ENCODE measurements around the gene KCNMB1. TPM values are rescaled to one million over a fixed set of nuclear protein-coding genes. Genes with fewer than 3 reads are reported as not detected.
A peak's percentile ranks its signal among the peaks of the same experiment; 100 is the strongest.

The KCNMB1 gene
- not detected for total RNA-seq

- no peak within 1 kb of the TSS for H3K4me3 Mint-ChIP-seq
- no peaks in the 10 kb centered on the region for H3K36me3 Mint-ChIP-seq (ENCODE audit: low read depth)
- ChIA-PET POLR2A (no interaction called here), CTCF (interaction anchor here (0.6 to 1.8 kb wide), 3 partner anchors 8 to 1527 kb away, joined by 3 to 5 read pairs (median 4); no protein-coding TSS in a partner anchor)
- H3K9me3 Mint-ChIP-seq, result no peaks in the 10 kb centered on the region
- peaks cover 15% of the 10 kb centered on the region for H3K27me3 Mint-ChIP-seq
- no peak for DNase-seq
- H3K4me1 Mint-ChIP-seq, result peaks cover 20% of the 10 kb centered on the region
- H3K27ac Mint-ChIP-seq, result peak within 1 kb of the TSS; percentile 58
Observed at GRCh38 chr5:170388818-170389549, at the start of gene KCNMB1. TSS of gene KCNMB1 (minus strand) at chr5:170389367. CDS start at chr5:170385447, 3,920 bp downstream.

GRCh38 chr5:170438581-170438980 lies 49.4 kb upstream of the KCNMB1 start:
- POLR2A ChIA-PET, result no interaction called here
- CTCF ChIA-PET, result interaction anchor here (0.6 kb wide), 1 partner anchor 34 kb away, joined by 3 read pairs; no protein-coding TSS in a partner anchor
- Mint-ChIP-seq H3K27ac (no peak overlapping the region), H3K4me3 (no peak overlapping the region), H3K36me3 (ENCODE audit: low read depth) (no peaks in the 10 kb centered on the region), H3K27me3 (no peaks in the 10 kb centered on the region), H3K4me1 (no peaks in the 10 kb centered on the region), H3K9me3 (no peaks in the 10 kb centered on the region)
- no peak for DNase-seq

- Mint-ChIP-seq H3K27me3 (no peaks in the 10 kb centered on the region), H3K4me1 (no peaks in the 10 kb centered on the region), H3K27ac (no peak overlapping the region), H3K4me3 (no peak overlapping the region), H3K9me3 (no peaks in the 10 kb centered on the region), H3K36me3 (ENCODE audit: low read depth) (no peaks in the 10 kb centered on the region)
- ChIA-PET CTCF (no interaction called here), POLR2A (no interaction called here)
- no peak for DNase-seq
Observed at GRCh38 chr5:170437621-170438375, 48.6 kb upstream of the KCNMB1 start.

GRCh38 chr5:170436335-170436734 lies 47.2 kb upstream of the KCNMB1 start:
- Mint-ChIP-seq H3K4me1 (no peaks in the 10 kb centered on the region), H3K4me3 (no peak overlapping the region), H3K36me3 (ENCODE audit: low read depth) (no peaks in the 10 kb centered on the region), H3K9me3 (no peaks in the 10 kb centered on the region), H3K27me3 (peaks cover 3% of the 10 kb centered on the region), H3K27ac (no peak overlapping the region)
- DNase-seq, result no peak
- ChIA-PET CTCF (interaction anchor here (0.6 to 0.7 kb wide), 2 partner anchors 153 to 191 kb away, joined by 3 read pairs; no protein-coding TSS in a partner anchor), POLR2A (no interaction called here)

- CTCF ChIA-PET, result interaction anchor here (0.6 to 2.8 kb wide), 12 partner anchors 9 to 224 kb away, joined by 3 to 19 read pairs (median 5); no protein-coding TSS in a partner anchor
- Mint-ChIP-seq H3K27me3 (peaks cover 3% of the 10 kb centered on the region), H3K27ac (no peak overlapping the region), H3K36me3 (ENCODE audit: low read depth) (no peaks in the 10 kb centered on the region), H3K9me3 (no peaks in the 10 kb centered on the region), H3K4me3 (no peak overlapping the region), H3K4me1 (no peaks in the 10 kb centered on the region)
- POLR2A ChIA-PET, result no interaction called here
- DNase-seq, result peak; percentile 46
Observed at GRCh38 chr5:170434966-170435605, 45.9 kb upstream of the KCNMB1 start.

- Mint-ChIP-seq H3K4me1 (no peaks in the 10 kb centered on the region), H3K4me3 (no peak overlapping the region), H3K27ac (no peak overlapping the region), H3K9me3 (no peaks in the 10 kb centered on the region), H3K27me3 (peaks cover 7% of the 10 kb centered on the region), H3K36me3 (ENCODE audit: low read depth) (no peaks in the 10 kb centered on the region)
- CTCF ChIA-PET, result interaction anchor here (2.8 kb wide), 1 partner anchor 201 kb away, joined by 19 read pairs; no protein-coding TSS in a partner anchor
- POLR2A ChIA-PET, result no interaction called here
- DNase-seq, result no peak
Observed at GRCh38 chr5:170432669-170433068, 43.5 kb upstream of the KCNMB1 start.

- POLR2A ChIA-PET, result no interaction called here
- CTCF ChIA-PET, result no interaction called here
- H3K27me3 Mint-ChIP-seq, result peaks cover 7% of the 10 kb centered on the region
- H3K27ac Mint-ChIP-seq, result no peak overlapping the region
- H3K9me3 Mint-ChIP-seq, result no peaks in the 10 kb centered on the region
- DNase-seq, result no peak
- H3K36me3 Mint-ChIP-seq (ENCODE audit: low read depth), result no peaks in the 10 kb centered on the region
- no peaks in the 10 kb centered on the region for H3K4me1 Mint-ChIP-seq
- H3K4me3 Mint-ChIP-seq, result no peak overlapping the region
Observed at GRCh38 chr5:170431571-170431970, 42.4 kb upstream of the KCNMB1 start.

- ChIA-PET POLR2A (no interaction called here), CTCF (no interaction called here)
- DNase-seq, result no peak
- H3K36me3 Mint-ChIP-seq (ENCODE audit: low read depth), result no peaks in the 10 kb centered on the region
- H3K27me3 Mint-ChIP-seq, result peaks cover 7% of the 10 kb centered on the region
- H3K27ac Mint-ChIP-seq, result no peak overlapping the region
- H3K4me1 Mint-ChIP-seq, result no peaks in the 10 kb centered on the region
- H3K4me3 Mint-ChIP-seq, result no peak overlapping the region
- H3K9me3 Mint-ChIP-seq, result no peaks in the 10 kb centered on the region
Observed at GRCh38 chr5:170430866-170431437, 41.8 kb upstream of the KCNMB1 start.

GRCh38 chr5:170430256-170430655 lies 41.1 kb upstream of the KCNMB1 start:
- Mint-ChIP-seq H3K27ac (no peak overlapping the region), H3K27me3 (peaks cover 7% of the 10 kb centered on the region), H3K4me3 (no peak overlapping the region), H3K4me1 (no peaks in the 10 kb centered on the region), H3K36me3 (ENCODE audit: low read depth) (no peaks in the 10 kb centered on the region), H3K9me3 (no peaks in the 10 kb centered on the region)
- ChIA-PET POLR2A (no interaction called here), CTCF (no interaction called here)
- no peak for DNase-seq

GRCh38 chr5:170429014-170429413 lies 39.8 kb upstream of the KCNMB1 start:
- ChIA-PET CTCF (no interaction called here), POLR2A (no interaction called here)
- Mint-ChIP-seq H3K27ac (no peak overlapping the region), H3K4me1 (no peaks in the 10 kb centered on the region), H3K27me3 (peaks cover 10% of the 10 kb centered on the region), H3K36me3 (ENCODE audit: low read depth) (no peaks in the 10 kb centered on the region), H3K4me3 (no peak overlapping the region), H3K9me3 (no peaks in the 10 kb centered on the region)
- no peak for DNase-seq

- no peak for DNase-seq
- Mint-ChIP-seq H3K27me3 (peaks cover 14% of the 10 kb centered on the region), H3K36me3 (ENCODE audit: low read depth) (no peaks in the 10 kb centered on the region), H3K4me1 (no peaks in the 10 kb centered on the region), H3K4me3 (no peak overlapping the region), H3K9me3 (no peaks in the 10 kb centered on the region), H3K27ac (no peak overlapping the region)
- CTCF ChIA-PET, result interaction anchor here (1.2 kb wide), 1 partner anchor 26 kb away, joined by 3 read pairs; no protein-coding TSS in a partner anchor
- POLR2A ChIA-PET, result no interaction called here
Observed at GRCh38 chr5:170427672-170428236, 38.6 kb upstream of the KCNMB1 start.

GRCh38 chr5:170426786-170427185 lies 37.6 kb upstream of the KCNMB1 start:
- DNase-seq, result no peak
- Mint-ChIP-seq H3K27me3 (peaks cover 19% of the 10 kb centered on the region), H3K4me1 (no peaks in the 10 kb centered on the region), H3K9me3 (no peaks in the 10 kb centered on the region), H3K27ac (no peak overlapping the region), H3K36me3 (ENCODE audit: low read depth) (no peaks in the 10 kb centered on the region), H3K4me3 (no peak overlapping the region)
- ChIA-PET POLR2A (no interaction called here), CTCF (interaction anchor here (0.6 to 2.2 kb wide), 3 partner anchors 8 to 169 kb away, joined by 3 to 9 read pairs (median 3); no protein-coding TSS in a partner anchor)

Data from activated CD4-positive, alpha-beta T cell treated with anti-CD3 and anti-CD28 coated beads, Interleukin-2, amount 10 ng/mL, durations not matched to agents 7 days and 5 days (primary cell).